Stomach smooth muscle (tissue), 2 donors: ENCODE results near the gene RAPGEF1.

ENCODE experiments used
- H3K27ac ChIP-seq: one replicate; pipeline ENCODE4 v1.7.0; 2013; ENCODE audit warnings: mild to moderate bottlenecking, low read length, inconsistent platforms
- H3K27me3 ChIP-seq, 2 donors: one replicate each; pipeline ENCODE4 v1.7.0; 2013; ENCODE audit warnings: low read length in 2 of 2; ENCODE audit not compliant: insufficient read depth in 2 of 2, control insufficient read depth in 1 of 2
- H3K36me3 ChIP-seq, 2 donors: one replicate each; pipeline ENCODE4 v1.7.0; 2013; ENCODE audit warnings: low read length in 2 of 2; ENCODE audit not compliant: control insufficient read depth in 2 of 2, insufficient read depth in 2 of 2
- H3K4me1 ChIP-seq: one replicate; pipeline ENCODE4 v1.7.0; 2013; ENCODE audit warnings: low read length; ENCODE audit not compliant: control insufficient read depth, insufficient read depth
- H3K4me3 ChIP-seq, 2 donors: one replicate each; pipeline ENCODE4 v1.7.0; 2013; ENCODE audit warnings: low read length in 2 of 2
- H3K9ac ChIP-seq, 2 donors: one replicate each; pipeline ENCODE4 v1.7.0; 2013; ENCODE audit warnings: low read length in 2 of 2, mild to moderate bottlenecking in 1 of 2
- H3K9me3 ChIP-seq, 2 donors: one replicate each; pipeline ENCODE4 v1.7.0; 2013; ENCODE audit warnings: low read length in 2 of 2; ENCODE audit not compliant: control insufficient read depth in 2 of 2
- donor health status: healthy.
- donor health status: Pancreatic carcinoma.

RAPGEF1 gene

GRCh38 chr9:131601683-131602181 is 138.1 kb downstream of the RAPGEF1 start:
- no peaks in the 10 kb centered on the region for H3K27me3 ChIP-seq
- H3K9ac ChIP-seq, result no peak overlapping the region
- no peaks in the 10 kb centered on the region for H3K9me3 ChIP-seq
- peaks cover 5% of the 10 kb centered on the region for H3K4me1 ChIP-seq
- no peak overlapping the region for H3K4me3 ChIP-seq
- peaks cover 39 to 50% of the 10 kb centered on the region in 2 donors for H3K36me3 ChIP-seq
- H3K27ac ChIP-seq, result no peak overlapping the region

GRCh38 chr9:131598121-131598520 is 141.8 kb downstream of the RAPGEF1 start:
- Histone ChIP-seq H3K4me1 (no peaks in the 10 kb centered on the region), H3K36me3 (peaks cover 41 to 59% of the 10 kb centered on the region in 2 donors), H3K9me3 (no peaks in the 10 kb centered on the region), H3K27me3 (no peaks in the 10 kb centered on the region), H3K4me3 (no peak overlapping the region), H3K9ac (no peak overlapping the region), H3K27ac (no peak overlapping the region)

GRCh38 chr9:131597246-131597645 is 142.6 kb downstream of the RAPGEF1 start:
- Histone ChIP-seq H3K36me3 (peaks cover 41 to 57% of the 10 kb centered on the region in 2 donors), H3K9ac (no peak overlapping the region)

GRCh38 chr9:131596430-131596743 is 143.5 kb downstream of the RAPGEF1 start:
- Histone ChIP-seq H3K9ac (no peak overlapping the region), H3K4me3 (no peak overlapping the region), H3K36me3 (peaks cover 39 to 52% of the 10 kb centered on the region in 2 donors), H3K27ac (no peak overlapping the region), H3K4me1 (no peaks in the 10 kb centered on the region), H3K27me3 (no peaks in the 10 kb centered on the region), H3K9me3 (no peaks in the 10 kb centered on the region)

More at GRCh38 chr9:131597246-131597645, 142.6 kb downstream of the RAPGEF1 start:
- no peak overlapping the region for H3K27ac ChIP-seq
- no peaks in the 10 kb centered on the region for H3K27me3 ChIP-seq
- no peaks in the 10 kb centered on the region for H3K4me1 ChIP-seq
- H3K9me3 ChIP-seq, result no peaks in the 10 kb centered on the region
- no peak overlapping the region for H3K4me3 ChIP-seq

GRCh38 chr9:131595696-131596429 is 144.0 kb downstream of the RAPGEF1 start:
- Histone ChIP-seq H3K27me3 (no peaks in the 10 kb centered on the region), H3K36me3 (peaks cover 37 to 52% of the 10 kb centered on the region in 2 donors), H3K27ac (no peak overlapping the region), H3K4me3 (no peak overlapping the region), H3K9me3 (no peaks in the 10 kb centered on the region), H3K9ac (no peak overlapping the region), H3K4me1 (no peaks in the 10 kb centered on the region)

GRCh38 chr9:131594906-131595665 is 144.8 kb downstream of the RAPGEF1 start:
- H3K36me3 ChIP-seq, result peaks cover 32 to 51% of the 10 kb centered on the region in 2 donors

GRCh38 chr9:131593936-131594665 is 145.8 kb downstream of the RAPGEF1 start:
- no peak overlapping the region for H3K4me3 ChIP-seq
- no peaks in the 10 kb centered on the region for H3K27me3 ChIP-seq
- H3K9me3 ChIP-seq, result no peaks in the 10 kb centered on the region
- H3K36me3 ChIP-seq, result peaks cover 37 to 56% of the 10 kb centered on the region in 2 donors
- H3K27ac ChIP-seq, result no peak overlapping the region
- H3K4me1 ChIP-seq, result no peaks in the 10 kb centered on the region
- H3K9ac ChIP-seq, result no peak overlapping the region

More at GRCh38 chr9:131594906-131595665, 144.8 kb downstream of the RAPGEF1 start:
- no peak overlapping the region for H3K9ac ChIP-seq
- H3K9me3 ChIP-seq, result no peaks in the 10 kb centered on the region
- no peak overlapping the region for H3K4me3 ChIP-seq
- H3K27ac ChIP-seq, result no peak overlapping the region
- no peaks in the 10 kb centered on the region for H3K27me3 ChIP-seq
- no peaks in the 10 kb centered on the region for H3K4me1 ChIP-seq

GRCh38 chr9:131593091-131593820 is 146.6 kb downstream of the RAPGEF1 start:
- no peak overlapping the region for H3K4me3 ChIP-seq
- peaks cover 38 to 61% of the 10 kb centered on the region in 2 donors for H3K36me3 ChIP-seq
- H3K9ac ChIP-seq, result no peak overlapping the region
- H3K9me3 ChIP-seq, result no peaks in the 10 kb centered on the region
- H3K27me3 ChIP-seq, result no peaks in the 10 kb centered on the region
- no peaks in the 10 kb centered on the region for H3K4me1 ChIP-seq
- no peak overlapping the region for H3K27ac ChIP-seq

GRCh38 chr9:131591845-131592208 is 148.0 kb downstream of the RAPGEF1 start:
- Histone ChIP-seq H3K9me3 (no peaks in the 10 kb centered on the region), H3K36me3 (peaks cover 39 to 59% of the 10 kb centered on the region in 2 donors), H3K27ac (no peak overlapping the region), H3K9ac (no peak overlapping the region), H3K4me1 (no peaks in the 10 kb centered on the region), H3K4me3 (no peak overlapping the region), H3K27me3 (no peaks in the 10 kb centered on the region)
